SU-DHL-6 (cell line): ENCODE measurements around the gene MEF2A.

ENCODE experiments used
- H2AFZ ChIP-seq: fragments of 200-600 bp; sonication (generic); 2 replicates; pipeline ENCODE4 v1.6.1; 2014; ENCODE audit warnings: low read depth, mild to moderate bottlenecking, moderate library complexity, mixed read lengths, antibody characterized with exemption, low read length; ENCODE audit not compliant: severe bottlenecking
- H3F3A ChIP-seq: fragments of 200-600 bp; shearing (Covaris generic); 2 replicates; pipeline ENCODE4 v1.6.0; 2016; ENCODE audit warnings: antibody characterized with exemption, mild to moderate bottlenecking; ENCODE audit not compliant: insufficient read depth
- H3K27ac ChIP-seq: fragments of 200-600 bp; sonication (generic); 2 replicates; pipeline ENCODE4 v1.5.1; 2016; ENCODE audit warnings: low read depth, mild to moderate bottlenecking, low read length, moderate library complexity, mixed read lengths
- H3K27me3 ChIP-seq: fragments of 200-600 bp; sonication (generic), shearing (Covaris generic); 2 replicates; pipeline ENCODE4 v1.6.0; 2014; ENCODE audit warnings: mild to moderate bottlenecking, low read length
- H3K36me3 ChIP-seq: fragments of 200-600 bp; sonication (generic); 2 replicates; pipeline ENCODE4 v1.6.1; 2014; ENCODE audit warnings: mild to moderate bottlenecking, low read length, mixed read lengths
- H3K4me2 ChIP-seq: fragments of 300-600, 200-600 bp; shearing (Covaris generic), sonication (generic); 2 replicates; pipeline ENCODE4 v1.6.0; 2014; ENCODE audit warnings: low read length, low read depth, mild to moderate bottlenecking; ENCODE audit not compliant: poor library complexity, severe bottlenecking
- H3K4me3 ChIP-seq: fragments of 200-600 bp; sonication (generic); 2 replicates; pipeline ENCODE4 v1.5.1; 2014; ENCODE audit warnings: antibody characterized with exemption, low read length, mild to moderate bottlenecking, mixed read lengths; ENCODE audit not compliant: insufficient read depth, poor library complexity, severe bottlenecking
- H3K79me2 ChIP-seq: fragments of 200-600 bp; sonication (generic); 2 replicates; pipeline ENCODE4 v1.6.1; 2014; ENCODE audit warnings: mild to moderate bottlenecking, low read length, moderate library complexity; ENCODE audit not compliant: insufficient read depth
- H3K9ac ChIP-seq: fragments of 200-600 bp; sonication (generic); 2 replicates; pipeline ENCODE4 v1.7.0; 2014; ENCODE audit warnings: mild to moderate bottlenecking, low read length
- H3K9me2 ChIP-seq: fragments of 200-600 bp; sonication (generic); replicated peaks from 2 replicates; pipeline ENCODE4 v1.6.1; 2014; ENCODE audit warnings: low read length; ENCODE audit not compliant: insufficient read depth
- H3K9me3 ChIP-seq: fragments of 200-600 bp; sonication (generic); 2 replicates; pipeline ENCODE4 v1.6.1; 2014; ENCODE audit warnings: low read length, mixed read lengths; ENCODE audit not compliant: insufficient read depth
- H4K20me1 ChIP-seq: fragments of 200-600 bp; sonication (generic); 2 replicates; pipeline ENCODE4 v1.6.1; 2014; ENCODE audit warnings: low read depth, mild to moderate bottlenecking, antibody characterized with exemption, low read length, moderate library complexity, mixed read lengths
- EZH2phosphoT487 ChIP-seq: fragments of 200-600 bp; sonication (generic), shearing (Covaris generic); conservative IDR thresholded peaks from 2 replicates; pipeline ENCODE4 v1.6.1; 2018; ENCODE audit warnings: mild to moderate bottlenecking, antibody characterized with exemption, low read length, moderate library complexity, mixed read lengths
- TF ChIP-seq, protein P1 (sequence below): fragments of 200-600 bp; sonication (generic); IDR thresholded peaks from one replicate; pipeline ENCODE4 v1.5.1; 2017; ENCODE audit warnings: antibody characterized with exemption, mild to moderate bottlenecking, low read length, moderate library complexity; ENCODE audit not compliant: insufficient read depth, poor library complexity, severe bottlenecking

Gene MEF2A

DNA sequence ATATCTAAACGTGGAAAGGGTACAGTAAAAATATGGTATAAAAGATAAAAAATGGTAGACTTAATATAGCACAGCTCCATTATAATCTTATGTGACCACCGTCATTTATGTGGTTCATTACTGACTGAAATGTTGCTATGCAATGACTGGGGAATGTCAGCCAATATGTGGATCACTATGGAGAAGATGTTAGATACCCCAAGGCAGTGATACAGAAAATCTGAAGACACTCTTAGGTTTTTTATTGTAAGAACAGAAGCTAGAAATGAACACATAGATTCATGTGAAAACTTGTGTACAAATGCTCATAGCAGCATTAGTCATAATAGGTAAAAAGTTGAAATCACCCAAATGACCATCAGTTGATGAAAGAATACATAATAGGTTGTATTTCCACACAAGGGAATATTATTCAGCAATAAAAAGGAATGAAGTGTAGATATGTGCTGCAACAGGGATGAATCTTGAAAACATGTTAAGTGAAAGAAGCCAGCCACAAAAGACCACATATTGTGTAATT lies 18.4 kb downstream of the MEF2A start:
- H4K20me1 ChIP-seq, result peaks cover 43% of the 10 kb centered on the region
- H3K4me3 ChIP-seq, result no peak overlapping the region
- no peaks in the 10 kb centered on the region for H3F3A ChIP-seq
- no peak overlapping the region for H2AFZ ChIP-seq
- peaks cover 98% of the 10 kb centered on the region for H3K79me2 ChIP-seq
- H3K4me2 ChIP-seq, result no peak overlapping the region
- H3K27me3 ChIP-seq, result no peaks in the 10 kb centered on the region
- H3K36me3 ChIP-seq, result peaks cover 34% of the 10 kb centered on the region
- TF ChIP-seq, protein P1, sequence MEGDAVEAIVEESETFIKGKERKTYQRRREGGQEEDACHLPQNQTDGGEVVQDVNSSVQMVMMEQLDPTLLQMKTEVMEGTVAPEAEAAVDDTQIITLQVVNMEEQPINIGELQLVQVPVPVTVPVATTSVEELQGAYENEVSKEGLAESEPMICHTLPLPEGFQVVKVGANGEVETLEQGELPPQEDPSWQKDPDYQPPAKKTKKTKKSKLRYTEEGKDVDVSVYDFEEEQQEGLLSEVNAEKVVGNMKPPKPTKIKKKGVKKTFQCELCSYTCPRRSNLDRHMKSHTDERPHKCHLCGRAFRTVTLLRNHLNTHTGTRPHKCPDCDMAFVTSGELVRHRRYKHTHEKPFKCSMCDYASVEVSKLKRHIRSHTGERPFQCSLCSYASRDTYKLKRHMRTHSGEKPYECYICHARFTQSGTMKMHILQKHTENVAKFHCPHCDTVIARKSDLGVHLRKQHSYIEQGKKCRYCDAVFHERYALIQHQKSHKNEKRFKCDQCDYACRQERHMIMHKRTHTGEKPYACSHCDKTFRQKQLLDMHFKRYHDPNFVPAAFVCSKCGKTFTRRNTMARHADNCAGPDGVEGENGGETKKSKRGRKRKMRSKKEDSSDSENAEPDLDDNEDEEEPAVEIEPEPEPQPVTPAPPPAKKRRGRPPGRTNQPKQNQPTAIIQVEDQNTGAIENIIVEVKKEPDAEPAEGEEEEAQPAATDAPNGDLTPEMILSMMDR, result no peak
- TF ChIP-seq EZH2phosphoT487, result no peak
- peaks cover 19% of the 10 kb centered on the region for H3K9me3 ChIP-seq
- H3K9ac ChIP-seq, result no peak overlapping the region
- H3K27ac ChIP-seq, result no peak overlapping the region
- H3K9me2 ChIP-seq, result no peaks in the 10 kb centered on the region

GRCh38 chr15:99586121-99586520 lies 20.3 kb downstream of the MEF2A start:
- peaks cover 34% of the 10 kb centered on the region for H3K36me3 ChIP-seq
- H3K27ac ChIP-seq, result no peak overlapping the region
- H3F3A ChIP-seq, result no peaks in the 10 kb centered on the region
- H3K79me2 ChIP-seq, result peaks cover 98% of the 10 kb centered on the region
- no peak overlapping the region for H2AFZ ChIP-seq
- no peak overlapping the region for H3K9ac ChIP-seq
- H4K20me1 ChIP-seq, result peaks cover 39% of the 10 kb centered on the region
- H3K9me3 ChIP-seq, result peaks cover 19% of the 10 kb centered on the region
- H3K9me2 ChIP-seq, result no peaks in the 10 kb centered on the region
- H3K4me2 ChIP-seq, result no peak overlapping the region
- TF ChIP-seq, protein P1, result no peak
- no peak for TF ChIP-seq EZH2phosphoT487
- H3K4me3 ChIP-seq, result no peak overlapping the region
- H3K27me3 ChIP-seq, result no peaks in the 10 kb centered on the region

DNA sequence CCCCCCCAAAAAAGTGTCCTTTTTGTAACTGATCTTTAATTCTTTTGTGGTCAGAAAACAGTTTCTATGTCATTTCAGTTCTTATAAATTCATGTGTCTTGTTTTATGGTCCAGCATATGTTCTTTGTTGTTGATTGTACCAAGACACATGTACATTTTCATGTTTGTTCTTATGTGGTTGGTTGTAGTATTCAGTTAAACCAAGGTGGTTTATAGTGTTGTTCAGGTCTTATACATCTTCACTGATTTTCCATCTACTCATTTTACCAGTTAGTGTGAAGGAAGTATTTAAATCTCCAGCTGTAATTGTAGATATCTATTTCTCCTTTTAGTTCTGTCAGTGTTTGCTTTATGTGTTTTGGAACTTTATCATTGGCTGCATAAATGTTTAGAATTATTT lies 24.0 kb downstream of the MEF2A start:
- H3K9me3 ChIP-seq, result peaks cover 14% of the 10 kb centered on the region
- no peaks in the 10 kb centered on the region for H3K9me2 ChIP-seq
- H3K36me3 ChIP-seq, result peaks cover 20% of the 10 kb centered on the region

More for the DNA sequence above, 24.0 kb downstream of the MEF2A start:
- TF ChIP-seq, protein P1, result no peak
- TF ChIP-seq EZH2phosphoT487, result no peak
- Histone ChIP-seq H3K9ac (no peak overlapping the region), H3K79me2 (peaks cover 99% of the 10 kb centered on the region), H3F3A (no peaks in the 10 kb centered on the region), H3K4me2 (no peak overlapping the region), H3K27ac (no peak overlapping the region), H3K4me3 (no peak overlapping the region), H3K27me3 (no peaks in the 10 kb centered on the region), H2AFZ (no peak overlapping the region), H4K20me1 (peaks cover 17% of the 10 kb centered on the region)
